GM18907 (cell line): ENCODE measurements around the gene MYOF.
"Not testable (repeated sequence)": the region's sequence is repeated elsewhere in the genome, so short reads cannot be mapped to it uniquely, and the experiment has no call there.

Source experiments
- ATAC-seq: cut with Tn5 transposase; IDR thresholded peaks from one replicate; pipeline ENCODE4 v1.9.1; 2021; ENCODE audit warnings: mild to moderate bottlenecking, moderate library complexity; ENCODE audit not compliant: unreplicated experiment

Gene MYOF

DNA sequence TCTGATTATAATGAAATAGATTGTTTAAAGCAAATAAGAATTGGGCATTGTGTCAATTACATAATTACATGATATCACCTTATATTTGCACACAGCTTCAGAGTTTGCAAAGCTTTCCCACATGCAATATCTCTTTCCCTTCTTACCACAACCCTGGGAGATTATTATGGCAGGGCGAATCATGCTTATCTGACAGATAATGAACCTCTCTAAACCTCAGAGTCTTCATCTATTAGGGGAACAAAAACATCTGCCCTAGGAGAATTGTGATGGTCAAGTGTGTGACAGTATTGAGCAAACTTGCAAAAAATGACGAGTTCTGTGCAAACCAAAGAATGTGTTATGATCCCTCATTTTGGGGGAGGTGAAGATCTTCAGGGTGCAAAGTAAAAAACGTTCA is 90.0 kb downstream of the MYOF start:
- no peak for ATAC-seq

DNA sequence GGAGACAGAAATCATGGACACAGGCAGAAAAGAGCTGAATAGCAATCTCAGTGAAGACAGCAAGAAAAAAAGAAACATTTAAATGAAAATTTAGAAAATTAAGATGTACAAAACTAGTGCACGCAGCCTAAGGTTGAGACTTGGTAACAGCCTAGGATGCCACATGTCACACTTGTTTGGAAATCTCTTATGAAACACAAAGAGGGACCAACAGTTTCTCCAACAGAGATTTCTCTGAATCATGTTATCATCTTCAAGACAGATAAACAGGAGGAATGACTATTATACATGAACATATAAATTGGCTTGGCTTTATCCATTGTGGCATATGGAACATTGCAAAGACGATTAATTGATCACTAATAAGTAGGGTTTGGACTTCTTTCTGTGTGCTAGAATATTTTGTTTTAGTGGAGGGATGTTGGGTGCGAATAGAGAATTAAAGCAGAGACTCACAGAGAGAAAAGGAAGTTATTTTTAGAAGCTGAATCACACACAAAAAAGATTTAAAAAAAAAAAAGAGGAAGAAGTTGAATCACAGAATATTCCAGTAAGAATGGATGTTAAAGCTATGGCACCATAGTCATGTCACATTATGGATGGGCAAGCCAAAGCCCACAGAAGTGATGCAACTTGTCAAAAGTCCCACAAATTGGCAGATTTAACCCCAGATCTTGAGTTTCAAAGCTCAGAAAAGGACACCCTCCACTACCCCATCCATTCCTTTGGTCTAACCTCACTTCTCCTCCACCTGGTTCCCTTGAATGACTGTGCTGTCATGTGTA is 91.6 kb downstream of the MYOF start:
- ATAC-seq = no peak

GRCh38 chr10:93386631-93387369 is 95.3 kb downstream of the MYOF start:
- no peak for ATAC-seq

GRCh38 chr10:93385345-93385744 is 96.8 kb downstream of the MYOF start:
- ATAC-seq = no peak

GRCh38 chr10:93384006-93384405 is 98.1 kb downstream of the MYOF start:
- ATAC-seq = no peak

DNA sequence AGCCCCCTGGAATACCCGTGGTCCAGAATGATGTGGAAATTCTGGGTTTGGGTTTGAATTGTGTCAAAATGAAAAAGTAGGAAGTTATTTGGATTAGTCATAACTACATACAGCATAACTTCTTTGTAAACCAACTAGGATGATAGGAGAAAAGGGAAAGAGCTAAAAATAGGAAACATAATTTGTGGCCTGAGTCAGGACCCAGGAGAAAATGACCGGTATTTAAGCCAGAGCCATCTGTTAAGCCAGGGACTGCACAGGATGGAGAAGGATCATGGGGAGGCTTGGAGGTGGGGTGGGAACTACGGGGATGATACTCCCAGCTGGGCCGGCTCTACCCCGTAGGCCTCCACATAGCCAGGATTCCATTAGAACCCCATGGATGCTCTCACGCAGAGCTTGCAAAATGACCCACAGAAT is 98.6 kb downstream of the MYOF start:
- no peak for ATAC-seq

- no peak for ATAC-seq
Measured at GRCh38 chr10:93379731-93380575, 102.2 kb downstream of the MYOF start.

DNA sequence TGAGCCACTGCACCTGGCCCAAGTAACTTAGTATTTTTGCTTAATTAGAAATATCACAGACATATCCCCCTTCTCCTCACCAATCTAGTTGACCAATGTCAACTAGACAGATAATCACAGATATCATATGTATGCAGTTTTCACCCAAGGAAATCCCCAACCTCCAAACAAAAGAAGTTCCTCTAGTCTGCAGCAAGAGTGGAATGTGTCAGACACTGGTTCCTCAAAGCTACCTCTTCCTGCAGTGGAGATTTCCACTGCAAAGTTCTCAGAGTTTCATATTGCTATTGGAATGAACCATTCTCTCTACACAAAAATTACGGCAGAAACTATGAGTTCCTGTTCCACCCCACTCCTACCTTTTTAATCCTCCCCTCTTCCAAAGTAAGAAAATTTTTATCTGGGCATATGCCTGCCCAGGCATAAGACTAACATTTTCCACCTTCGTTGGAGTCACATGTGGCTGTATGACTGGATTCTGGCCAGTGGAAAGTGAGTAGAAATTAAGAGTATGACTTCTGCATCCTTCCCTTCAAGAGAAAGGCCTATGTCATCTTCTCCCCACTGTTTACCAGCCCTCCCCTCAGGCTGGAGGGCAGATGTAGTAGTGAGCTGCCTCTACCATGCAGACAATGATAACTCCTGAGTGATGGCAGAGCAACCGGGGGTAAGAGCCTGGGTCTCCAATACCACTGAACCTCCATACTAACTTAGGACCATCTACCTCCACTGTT is 103.0 kb downstream of the MYOF start:
- no peak for ATAC-seq

DNA sequence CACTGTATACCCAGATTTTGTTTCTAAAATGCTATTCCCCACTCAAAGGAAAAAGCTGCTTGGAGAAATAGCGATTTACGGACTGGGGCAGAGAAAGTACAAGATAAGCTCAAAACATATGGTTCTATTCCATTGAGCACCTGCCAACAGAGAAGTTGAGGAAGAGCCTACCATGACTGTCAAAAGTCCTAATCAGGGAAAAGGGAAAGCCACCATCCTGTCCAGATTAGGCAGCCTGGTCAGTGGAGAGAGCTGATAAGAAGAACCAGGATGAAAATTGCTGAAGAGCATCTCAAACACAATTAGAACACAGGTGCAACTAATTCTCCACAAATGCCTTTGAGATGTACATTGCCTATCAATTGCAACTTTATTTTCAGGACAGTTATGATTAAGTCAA is 104.1 kb downstream of the MYOF start:
- no peak for ATAC-seq

GRCh38 chr10:93376372-93377293 is 105.5 kb downstream of the MYOF start:
- ATAC-seq = no peak

DNA sequence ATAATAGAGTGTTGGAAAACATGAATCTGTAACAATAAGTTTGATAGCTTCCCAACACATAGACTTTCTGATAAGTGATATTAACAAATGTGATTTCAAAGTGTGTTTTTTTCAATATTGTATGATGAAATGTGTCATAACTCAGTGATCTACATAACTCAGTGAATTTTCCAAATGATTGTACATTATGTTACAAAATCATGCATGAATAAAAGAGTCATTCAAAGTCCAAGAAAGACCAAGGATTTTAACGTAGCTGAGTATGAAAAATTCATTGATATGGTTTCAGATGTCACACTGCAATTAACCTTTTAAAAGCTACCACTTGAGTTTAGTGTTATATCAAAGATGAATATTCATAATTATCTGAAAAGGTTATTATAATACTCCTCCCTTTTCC is 111.2 kb downstream of the MYOF start:
- ATAC-seq = no peak

- ATAC-seq = no peak
Measured at GRCh38 chr10:93369588-93370164, 112.5 kb downstream of the MYOF start.

DNA sequence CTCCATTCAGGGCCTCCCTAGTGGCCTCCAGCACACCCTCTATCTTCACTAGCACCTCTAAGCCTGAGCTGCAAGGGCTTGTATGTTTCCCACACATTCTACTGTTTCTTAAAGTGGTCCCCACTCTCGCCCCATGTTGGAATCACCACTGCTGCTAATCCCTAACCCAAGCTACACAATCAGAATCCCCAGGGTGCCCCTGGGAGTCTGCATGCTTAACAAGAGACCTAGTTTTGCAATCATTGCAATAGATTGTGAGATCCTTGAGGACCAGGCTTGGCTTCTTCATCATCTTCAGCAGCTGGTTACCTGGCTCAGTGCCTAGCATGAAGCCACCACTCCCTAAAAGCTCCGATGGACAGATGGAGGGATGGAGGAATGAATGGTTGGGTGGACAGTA is 113.9 kb downstream of the MYOF start:
- ATAC-seq = no peak

- ATAC-seq = no peak
Measured at GRCh38 chr10:93367664-93368063, 114.5 kb downstream of the MYOF start.

- no peak for ATAC-seq
Measured at GRCh38 chr10:93364966-93365365, 117.2 kb downstream of the MYOF start.

- no peak for ATAC-seq
Measured at GRCh38 chr10:93363891-93364648, 118.1 kb downstream of the MYOF start.

DNA sequence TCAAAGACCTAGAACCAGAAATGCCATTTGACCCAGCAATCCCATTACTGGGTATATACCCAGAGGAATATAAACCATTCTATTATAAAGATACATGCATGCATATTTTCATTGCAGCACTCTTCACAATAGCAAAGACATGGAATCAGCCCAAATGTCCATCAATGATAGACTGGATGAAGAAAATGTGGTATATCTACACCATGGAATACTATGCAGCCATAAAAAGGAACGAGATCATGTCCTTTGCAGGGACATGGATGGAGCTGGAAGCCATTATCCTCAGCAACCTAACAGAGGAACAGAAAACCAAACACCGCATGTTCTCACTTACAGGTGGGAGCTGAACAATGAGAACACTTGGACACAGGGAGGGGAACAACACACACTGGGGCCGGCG is 123.7 kb downstream of the MYOF start:
- not testable (repeated sequence) for ATAC-seq

DNA sequence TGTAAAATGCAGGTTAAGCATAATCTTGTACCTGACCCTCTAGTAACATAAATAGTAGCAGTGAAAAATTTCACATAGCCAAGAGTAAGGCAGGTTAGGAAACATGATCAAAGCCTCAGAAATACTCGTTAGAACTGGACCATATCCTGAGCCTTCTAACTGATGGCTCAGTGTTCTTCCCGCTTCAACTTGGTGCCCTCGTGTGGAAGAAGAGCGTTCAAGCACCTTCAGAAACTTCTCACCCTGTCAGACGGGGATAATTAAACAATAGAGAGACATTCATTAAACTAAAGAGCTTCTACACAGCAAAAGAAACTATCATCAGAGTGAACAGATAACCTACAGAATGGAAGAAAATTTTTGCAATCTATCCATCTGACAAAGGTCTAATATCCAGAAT is 124.5 kb downstream of the MYOF start:
- no peak for ATAC-seq

DNA sequence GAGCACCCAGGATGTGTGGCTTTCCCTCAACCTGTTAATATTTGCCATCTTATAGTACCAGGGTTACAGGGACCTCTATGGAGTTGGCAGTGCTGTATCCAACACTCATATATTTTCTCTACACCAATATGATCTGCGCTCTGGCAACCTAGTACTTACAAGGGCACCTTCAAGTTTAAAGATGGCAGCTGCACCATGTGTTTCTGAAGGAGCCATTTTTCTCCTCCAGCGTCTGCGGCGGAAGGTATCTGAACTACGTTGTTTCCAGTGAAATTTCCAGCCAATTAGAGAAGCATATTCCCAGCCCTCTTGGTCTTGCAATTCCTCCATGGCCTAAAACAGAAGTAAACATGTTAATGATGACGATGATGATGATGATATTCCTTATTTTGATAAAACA is 125.6 kb downstream of the MYOF start:
- ATAC-seq = no peak
